ENCODE measurements around the gene RNF2.
"Not testable (repeated sequence)": the region's sequence is repeated elsewhere in the genome, so short reads cannot be mapped to it uniquely, and the experiment has no call there.

Gene RNF2

GRCh38 chr1:185044981-185045813, at the start of gene RNF2:
Gene RNF2 (plus strand): TSS chr1:185045558. CDS start chr1:185087554, 41,996 bp downstream.
- peak; percentile 85 for DNase-seq

DNA sequence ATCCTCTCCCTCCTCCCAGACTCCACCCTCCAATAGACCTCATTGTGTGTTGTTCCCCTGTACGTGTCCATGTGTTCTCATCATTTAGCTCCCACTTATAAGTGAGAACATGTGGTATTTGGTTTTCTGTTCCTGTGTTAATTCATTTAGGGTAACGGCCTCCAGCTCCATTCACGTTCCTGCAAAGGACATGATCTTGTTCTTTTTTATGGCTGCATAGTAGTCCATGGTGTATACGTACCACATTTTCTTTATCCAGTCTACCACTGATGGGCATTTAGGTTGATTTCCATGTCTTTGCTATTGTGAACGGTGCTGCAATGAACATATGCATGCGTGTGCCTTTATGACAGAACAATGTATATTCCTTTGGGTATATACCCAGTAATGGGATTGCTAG, 45.4 kb upstream of the RNF2 start:
- DNase-seq = not testable (repeated sequence)

GRCh38 chr1:185001312-185001880, 44.0 kb upstream of the RNF2 start:
- not testable (repeated sequence) for DNase-seq

GRCh38 chr1:185008838-185009237, 36.5 kb upstream of the RNF2 start:
- no peak for DNase-seq

DNA sequence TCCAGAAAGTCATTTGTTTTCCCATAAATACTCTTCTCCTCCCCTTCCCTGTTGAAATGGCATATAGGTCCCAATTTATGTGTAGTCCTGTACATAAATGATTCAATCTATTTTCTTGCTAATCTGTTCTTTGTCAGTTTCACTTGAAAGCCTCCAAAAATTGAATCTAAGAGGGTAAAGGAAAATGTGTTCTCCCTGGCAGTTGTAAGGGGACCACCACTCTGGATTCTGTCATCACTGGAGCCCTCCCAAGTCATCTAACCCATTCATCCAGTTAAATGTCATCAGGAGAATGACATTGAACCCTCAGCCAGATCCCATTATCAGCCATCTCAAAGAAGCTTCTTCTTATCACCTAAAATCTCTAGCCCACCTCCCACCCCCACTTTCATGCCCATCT, 35.0 kb upstream of the RNF2 start:
- DNase-seq = no peak

GRCh38 chr1:185014941-185015340, 30.4 kb upstream of the RNF2 start:
- no peak for DNase-seq

- no peak for DNase-seq
Measured at GRCh38 chr1:185015631-185016030, 29.7 kb upstream of the RNF2 start.

- no peak for DNase-seq
Measured at GRCh38 chr1:185016880-185017279, 28.5 kb upstream of the RNF2 start.

GRCh38 chr1:185017338-185017737, 28.0 kb upstream of the RNF2 start:
- no peak for DNase-seq

GRCh38 chr1:185017966-185018365, 27.4 kb upstream of the RNF2 start:
- no peak for DNase-seq

- no peak for DNase-seq
Measured at GRCh38 chr1:185027252-185027882, 18.0 kb upstream of the RNF2 start.

DNA sequence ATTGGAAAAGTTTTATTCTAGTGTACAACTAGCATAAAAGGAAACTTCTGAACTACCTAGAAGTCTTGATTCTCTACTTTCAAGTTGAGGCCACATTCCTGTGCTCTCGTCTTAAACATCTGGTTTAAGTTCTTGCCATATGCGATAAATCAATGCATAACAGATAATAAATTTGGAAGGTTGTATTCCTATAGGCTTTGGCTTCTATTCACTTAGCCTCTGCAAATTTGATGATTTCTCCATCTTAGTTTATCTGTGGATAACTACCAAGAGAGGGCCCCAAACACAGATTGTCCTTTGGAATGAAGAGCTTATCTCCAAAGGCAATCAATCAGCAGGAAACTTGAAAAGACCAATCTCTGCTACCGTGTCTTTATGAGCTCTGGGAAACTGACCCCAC, 11.7 kb upstream of the RNF2 start:
- no peak for DNase-seq

- DNase-seq = no peak
Measured at GRCh38 chr1:185035258-185035657, 10.1 kb upstream of the RNF2 start.

- DNase-seq = no peak
Measured at GRCh38 chr1:185038813-185039376, 6.5 kb upstream of the RNF2 start.

DNA sequence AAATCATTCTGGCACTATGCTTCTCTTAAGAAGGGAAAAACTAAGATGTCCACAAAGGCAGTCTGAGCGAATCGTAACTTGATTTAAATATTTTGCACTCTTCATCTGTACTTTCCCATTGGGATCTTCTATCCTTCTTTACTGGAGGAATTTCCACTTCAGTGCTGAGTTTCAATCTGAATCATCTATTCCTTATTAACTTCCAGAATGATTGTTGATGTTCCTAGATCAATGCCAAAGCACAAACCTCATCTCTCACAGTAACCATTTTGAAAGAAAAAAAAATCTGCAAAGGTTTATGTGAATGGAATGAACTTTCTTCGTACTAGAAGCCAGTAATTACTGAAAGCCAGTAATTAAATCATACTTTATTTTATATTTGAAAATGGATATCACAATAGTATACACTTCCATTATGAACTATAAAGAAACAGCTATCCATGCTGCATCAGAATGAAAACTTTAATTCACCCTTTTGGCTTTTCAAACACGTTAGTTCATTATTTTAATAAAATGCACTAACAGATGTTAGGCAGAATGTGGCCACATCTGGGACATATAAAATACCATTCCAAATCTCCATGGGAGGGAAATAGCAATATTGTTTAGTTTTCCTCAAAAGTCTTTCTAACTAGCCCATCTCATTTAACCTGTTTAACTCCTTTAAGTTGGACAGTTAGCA, 5.5 kb upstream of the RNF2 start:
- no peak for DNase-seq

DNA sequence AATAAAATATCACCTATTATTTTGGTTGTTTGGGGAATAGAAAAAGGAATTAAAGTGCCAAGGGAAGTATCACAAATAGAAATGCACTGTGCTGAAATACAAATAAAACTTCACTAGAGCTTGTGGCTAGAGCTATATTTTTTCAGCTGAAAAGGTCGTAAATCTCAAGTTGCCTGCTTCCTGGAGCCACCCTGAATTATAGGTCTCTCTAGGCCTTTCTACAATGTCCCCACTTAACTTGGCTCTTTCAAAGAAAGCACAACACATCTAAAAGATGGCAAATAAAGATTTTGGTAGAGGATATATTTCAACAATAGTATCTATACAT, 5.0 kb upstream of the RNF2 start:
- no peak for DNase-seq

DNA sequence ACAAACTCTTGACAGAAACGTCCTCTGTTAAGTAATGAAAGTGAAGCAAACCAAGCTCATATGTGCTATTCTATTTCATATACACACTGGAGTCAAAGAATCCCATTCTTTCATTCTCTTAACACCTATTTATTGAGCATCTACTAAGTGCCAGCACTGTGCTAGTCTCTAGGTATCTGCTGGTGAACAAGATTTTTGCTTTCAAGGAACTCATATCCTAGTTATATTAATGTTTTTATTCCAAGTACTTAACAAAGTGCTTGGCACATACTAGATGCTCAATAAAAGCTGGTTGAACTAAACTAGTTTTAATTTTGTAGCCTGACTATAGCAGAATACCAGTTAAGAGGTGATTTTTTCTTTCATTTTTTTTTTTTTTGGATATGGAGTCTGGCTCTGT, 3.6 kb upstream of the RNF2 start:
- no peak for DNase-seq

DNA sequence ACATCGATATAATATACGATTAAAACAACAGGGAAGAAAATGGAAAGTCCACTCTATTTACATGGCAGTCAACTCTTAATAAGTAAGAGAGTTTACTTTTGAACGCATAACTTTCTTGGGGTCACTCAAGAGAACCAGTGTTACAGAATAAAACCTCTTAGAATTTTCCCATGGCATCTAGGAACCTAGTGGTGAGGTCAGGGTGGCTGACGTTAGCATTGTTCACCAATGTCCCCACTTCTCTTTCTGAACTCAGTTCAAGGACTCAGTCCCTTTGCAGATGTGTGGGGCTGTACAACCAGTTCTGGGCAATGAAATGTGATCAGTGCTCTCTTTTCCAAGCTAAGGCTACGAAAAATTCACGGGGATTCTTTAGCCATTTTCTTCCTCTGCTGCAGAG, 2.6 kb upstream of the RNF2 start:
- no peak for DNase-seq

DNA sequence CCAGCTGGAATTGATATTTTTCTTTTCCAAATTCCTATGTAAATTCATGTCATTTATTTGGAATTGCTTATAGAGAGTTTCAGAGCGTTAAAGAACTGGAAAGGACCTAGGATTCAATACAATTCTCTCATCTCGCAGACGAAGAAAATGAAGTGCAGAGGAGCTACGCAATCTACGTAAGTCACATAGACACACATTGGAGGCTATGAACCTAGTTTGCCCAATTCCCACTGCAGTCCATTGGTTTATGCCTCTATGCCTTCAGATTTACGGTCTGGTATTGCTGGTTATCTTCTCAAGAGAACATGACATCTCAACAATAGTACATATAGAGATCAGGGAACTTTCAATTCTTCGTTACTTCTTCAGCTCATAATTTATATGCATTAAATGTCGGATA, 971 bp upstream of the RNF2 start:
- no peak for DNase-seq

DNA sequence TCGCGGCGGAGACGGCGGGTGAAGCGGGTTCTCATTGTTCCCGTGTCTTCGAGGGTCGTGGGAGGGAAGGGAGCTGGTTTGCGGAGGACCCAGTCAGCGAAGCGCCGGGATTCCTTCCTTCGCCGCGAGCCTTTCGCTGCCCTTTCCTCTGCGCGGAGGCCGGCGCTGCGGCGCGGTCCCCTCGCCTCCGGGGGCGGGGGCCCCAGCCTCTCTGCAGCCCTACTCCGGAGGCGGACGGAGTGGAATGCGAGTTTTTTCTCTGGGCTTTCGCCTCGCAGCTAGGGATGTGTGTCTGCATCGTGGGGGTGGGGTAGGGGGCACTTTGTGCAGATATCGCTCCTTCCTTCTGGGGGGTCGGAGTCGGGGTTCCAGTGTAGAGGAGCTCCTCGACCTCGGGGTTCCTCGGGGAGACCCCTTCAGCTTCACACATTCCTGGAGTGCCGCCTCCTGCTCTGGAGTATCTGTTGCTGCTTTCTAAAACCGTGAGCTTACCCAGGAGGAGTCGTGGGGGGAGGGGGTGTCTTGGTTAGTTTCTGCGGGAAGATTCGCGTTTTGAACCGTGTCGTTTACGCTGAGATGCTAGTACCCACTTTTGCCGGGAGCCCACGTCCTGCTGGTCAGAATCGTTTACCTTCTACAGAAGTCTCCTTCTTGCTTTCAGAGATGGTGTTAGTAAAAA, 595 bp downstream of the RNF2 start:
- peak; percentile 62 for DNase-seq

- DNase-seq = no peak
Measured at GRCh38 chr1:185046668-185047067, 1.3 kb downstream of the RNF2 start.

DNA sequence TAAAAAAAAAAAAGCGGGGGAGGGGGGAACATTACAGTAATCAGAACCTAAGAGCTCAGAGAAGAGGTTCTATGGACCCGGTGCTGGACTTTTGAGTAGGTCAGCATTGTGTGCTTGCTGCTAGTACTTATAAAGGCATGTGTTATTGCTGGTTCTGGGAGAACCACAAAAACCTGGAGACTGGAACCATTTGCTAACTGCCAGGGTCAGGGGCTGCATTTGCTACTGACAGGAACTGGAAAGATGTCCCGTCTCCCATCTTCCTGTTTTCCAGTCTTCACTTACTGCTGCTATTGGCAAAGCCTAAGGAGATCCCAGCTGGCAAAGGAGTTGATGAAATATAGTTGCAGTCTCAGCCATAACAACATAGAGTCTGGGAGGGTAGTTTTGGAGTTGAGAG, 4.3 kb downstream of the RNF2 start:
- DNase-seq = no peak
